ENCODE measurements around the gene SOX12.

DNA sequence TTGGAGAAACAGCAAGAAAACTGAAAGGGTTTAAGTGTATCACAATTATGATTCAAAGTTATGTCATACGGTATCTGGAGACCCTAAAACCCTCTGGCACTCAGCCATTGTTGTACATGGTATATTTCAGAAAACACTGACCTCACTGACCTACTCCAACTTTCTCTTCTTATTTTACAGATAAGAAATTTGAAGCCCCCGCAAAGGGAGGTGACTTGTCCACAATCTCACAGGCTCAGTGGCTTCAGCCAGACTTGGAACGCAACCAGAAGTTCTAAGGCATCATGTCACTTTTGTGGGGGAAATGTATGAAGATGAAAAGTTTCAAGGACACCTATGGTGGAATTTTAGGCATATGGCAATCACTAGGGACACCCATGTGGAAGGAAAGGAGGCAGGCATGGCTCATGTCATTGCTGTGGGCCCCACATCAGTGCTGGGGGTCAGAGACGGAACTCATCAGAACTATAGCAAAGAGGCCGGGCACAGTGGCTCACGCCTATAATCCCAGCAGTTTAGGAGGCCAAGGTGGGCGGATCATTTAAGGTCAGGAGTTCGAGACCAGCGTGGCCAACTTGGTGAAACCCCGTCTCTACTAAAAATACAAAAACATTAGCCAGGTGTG is 50.0 kb downstream of the SOX12 start:
- TF ChIP-seq, protein P1, sequence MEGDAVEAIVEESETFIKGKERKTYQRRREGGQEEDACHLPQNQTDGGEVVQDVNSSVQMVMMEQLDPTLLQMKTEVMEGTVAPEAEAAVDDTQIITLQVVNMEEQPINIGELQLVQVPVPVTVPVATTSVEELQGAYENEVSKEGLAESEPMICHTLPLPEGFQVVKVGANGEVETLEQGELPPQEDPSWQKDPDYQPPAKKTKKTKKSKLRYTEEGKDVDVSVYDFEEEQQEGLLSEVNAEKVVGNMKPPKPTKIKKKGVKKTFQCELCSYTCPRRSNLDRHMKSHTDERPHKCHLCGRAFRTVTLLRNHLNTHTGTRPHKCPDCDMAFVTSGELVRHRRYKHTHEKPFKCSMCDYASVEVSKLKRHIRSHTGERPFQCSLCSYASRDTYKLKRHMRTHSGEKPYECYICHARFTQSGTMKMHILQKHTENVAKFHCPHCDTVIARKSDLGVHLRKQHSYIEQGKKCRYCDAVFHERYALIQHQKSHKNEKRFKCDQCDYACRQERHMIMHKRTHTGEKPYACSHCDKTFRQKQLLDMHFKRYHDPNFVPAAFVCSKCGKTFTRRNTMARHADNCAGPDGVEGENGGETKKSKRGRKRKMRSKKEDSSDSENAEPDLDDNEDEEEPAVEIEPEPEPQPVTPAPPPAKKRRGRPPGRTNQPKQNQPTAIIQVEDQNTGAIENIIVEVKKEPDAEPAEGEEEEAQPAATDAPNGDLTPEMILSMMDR (IDR thresholded peaks at IDR 0.05 in 2 of 3, conservative IDR thresholded peaks at IDR 0.05 in 1 of 3; ENCODE audit: borderline replicate concordance in 1 of 3, insufficient read depth in 1 of 3, low read depth in 2 of 3, low read length in 2 of 3), result no peak
- no peak for TF ChIP-seq YY1 (IDR thresholded peaks at IDR 0.05; ENCODE audit: extremely low read depth, insufficient replicate concordance, low read depth, low read length)
- TF ChIP-seq POLR2AphosphoS5 (IDR thresholded peaks at IDR 0.05; ENCODE audit: low read depth, low read length), result no peak
- no peak for TF ChIP-seq POLR2A (IDR thresholded peaks at IDR 0.05; ENCODE audit: borderline replicate concordance, extremely low read depth, insufficient read depth, insufficient read length)
- TF ChIP-seq EGR1 (IDR thresholded peaks at IDR 0.05; ENCODE audit: low read depth), result no peak
- TF ChIP-seq SIN3A (IDR thresholded peaks at IDR 0.05; ENCODE audit: low read depth), result no peak
- TF ChIP-seq SP1 (IDR thresholded peaks at IDR 0.05; ENCODE audit: low read depth), result no peak
- no peak for TF ChIP-seq ZNF274 (IDR thresholded peaks at IDR 0.05; ENCODE audit: low read depth, low read length)
- TF ChIP-seq, protein P2, sequence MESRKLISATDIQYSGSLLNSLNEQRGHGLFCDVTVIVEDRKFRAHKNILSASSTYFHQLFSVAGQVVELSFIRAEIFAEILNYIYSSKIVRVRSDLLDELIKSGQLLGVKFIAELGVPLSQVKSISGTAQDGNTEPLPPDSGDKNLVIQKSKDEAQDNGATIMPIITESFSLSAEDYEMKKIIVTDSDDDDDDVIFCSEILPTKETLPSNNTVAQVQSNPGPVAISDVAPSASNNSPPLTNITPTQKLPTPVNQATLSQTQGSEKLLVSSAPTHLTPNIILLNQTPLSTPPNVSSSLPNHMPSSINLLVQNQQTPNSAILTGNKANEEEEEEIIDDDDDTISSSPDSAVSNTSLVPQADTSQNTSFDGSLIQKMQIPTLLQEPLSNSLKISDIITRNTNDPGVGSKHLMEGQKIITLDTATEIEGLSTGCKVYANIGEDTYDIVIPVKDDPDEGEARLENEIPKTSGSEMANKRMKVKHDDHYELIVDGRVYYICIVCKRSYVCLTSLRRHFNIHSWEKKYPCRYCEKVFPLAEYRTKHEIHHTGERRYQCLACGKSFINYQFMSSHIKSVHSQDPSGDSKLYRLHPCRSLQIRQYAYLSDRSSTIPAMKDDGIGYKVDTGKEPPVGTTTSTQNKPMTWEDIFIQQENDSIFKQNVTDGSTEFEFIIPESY (IDR thresholded peaks at IDR 0.05; ENCODE audit: extremely low read depth, insufficient replicate concordance, low read length), result no peak
- no peak for TF ChIP-seq EZH2phosphoT487 (IDR thresholded peaks at IDR 0.05; ENCODE audit: borderline replicate concordance)
- no peak for TF ChIP-seq CEBPB (IDR thresholded peaks at IDR 0.05; ENCODE audit: low read depth)
- TF ChIP-seq EZH2 (IDR thresholded peaks at IDR 0.05), result no peak
- no peak for TF ChIP-seq JUND (IDR thresholded peaks at IDR 0.05)
- TF ChIP-seq, protein P3, sequence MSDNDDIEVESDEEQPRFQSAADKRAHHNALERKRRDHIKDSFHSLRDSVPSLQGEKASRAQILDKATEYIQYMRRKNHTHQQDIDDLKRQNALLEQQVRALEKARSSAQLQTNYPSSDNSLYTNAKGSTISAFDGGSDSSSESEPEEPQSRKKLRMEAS (IDR thresholded peaks at IDR 0.05), result no peak

Measured in HCT116 (cell line).